Liver (tissue), 9 donors: ENCODE measurements around the gene HAUS5. TPM values are rescaled to one million over a fixed set of nuclear protein-coding genes. Genes with fewer than 3 reads are reported as not detected.

Experiments
- DNase-seq: peaks from one replicate; pipeline ENCODE4 v3.0.0-alpha.2; 2017; ENCODE audit warnings: low spot score
- H3K27ac ChIP-seq, 2 donors: one replicate each; pipeline ENCODE4 v1.7.0; 2013; ENCODE audit warnings: inconsistent platforms in 2 of 2, low read length in 2 of 2, control low read depth in 1 of 2, low read depth in 1 of 2, mild to moderate bottlenecking in 1 of 2
- H3K27me3 ChIP-seq, 4 donors: one replicate each; pipeline versions ENCODE4 v1.6.1 to v1.7.0; 2013; ENCODE audit warnings: low read length in 3 of 4, inconsistent platforms in 1 of 4, mild to moderate bottlenecking in 1 of 4, moderate library complexity in 1 of 4; ENCODE audit not compliant: control insufficient read depth in 4 of 4, insufficient read depth in 4 of 4
- H3K36me3 ChIP-seq, 4 donors: one replicate each; pipeline versions ENCODE4 v1.6.1 to v1.7.0; 2013; ENCODE audit warnings: low read length in 3 of 4, mild to moderate bottlenecking in 3 of 4, low read depth in 1 of 4, moderate library complexity in 1 of 4; ENCODE audit not compliant: control insufficient read depth in 4 of 4, insufficient read depth in 3 of 4
- H3K4me1 ChIP-seq, 4 donors: one replicate each; pipeline versions ENCODE4 v1.6.1 to v1.7.0; 2013; ENCODE audit warnings: low read length in 3 of 4, mild to moderate bottlenecking in 3 of 4, moderate library complexity in 1 of 4; ENCODE audit not compliant: control insufficient read depth in 4 of 4, insufficient read depth in 4 of 4
- H3K4me3 ChIP-seq, 3 donors: one replicate each; pipeline versions ENCODE4 v1.6.1 to v1.7.0; 2013; ENCODE audit warnings: low read length in 3 of 3, control low read depth in 1 of 3, low read depth in 1 of 3, mild to moderate bottlenecking in 1 of 3
- H3K9ac ChIP-seq, 2 donors: one replicate each; pipeline ENCODE4 v1.7.0; 2013; ENCODE audit warnings: low read length in 2 of 2, mild to moderate bottlenecking in 2 of 2, moderate library complexity in 2 of 2, control low read depth in 1 of 2, low read depth in 1 of 2
- H3K9me3 ChIP-seq, 4 donors: one replicate each; pipeline versions ENCODE4 v1.6.1 to v1.7.0; 2013; ENCODE audit warnings: low read length in 3 of 4; ENCODE audit not compliant: control insufficient read depth in 4 of 4
- EGR1 ChIP-seq, 2 donors: IDR thresholded peaks; 2 replicates each; pipeline ENCODE4 v1.6.1; 2016 to 2018; ENCODE audit warnings: antibody characterized with exemption in 2 of 2, low read depth in 2 of 2
- FOXA1 ChIP-seq: IDR thresholded peaks from 2 replicates; pipeline ENCODE4 v1.6.1; 2016; ENCODE audit warnings: antibody characterized with exemption
- FOXA2 ChIP-seq: IDR thresholded peaks from 2 replicates; pipeline ENCODE4 v1.6.1; 2016; ENCODE audit warnings: antibody characterized with exemption
- GABPA ChIP-seq, 2 donors: IDR thresholded peaks in 1 of 2; conservative IDR thresholded peaks in 1 of 2; 2 replicates each; pipeline ENCODE4 v1.6.1; 2016; ENCODE audit warnings: antibody characterized with exemption in 2 of 2, mild to moderate bottlenecking in 1 of 2, moderate library complexity in 1 of 2
- HNF4A ChIP-seq, 2 donors: conservative IDR thresholded peaks; 2 replicates each; pipeline ENCODE4 v1.6.1; 2016; ENCODE audit warnings: antibody characterized with exemption in 2 of 2, mild to moderate bottlenecking in 2 of 2
- HNF4G ChIP-seq: IDR thresholded peaks from 2 replicates; pipeline ENCODE4 v1.6.1; 2016; ENCODE audit warnings: antibody characterized with exemption
- JUND ChIP-seq, 2 donors: IDR thresholded peaks; 2 replicates each; pipeline ENCODE4 v1.6.1; 2016; ENCODE audit warnings: antibody characterized with exemption in 2 of 2
- NR2F2 ChIP-seq: IDR thresholded peaks from 2 replicates; pipeline ENCODE4 v1.6.1; 2016; ENCODE audit warnings: antibody characterized with exemption
- RAD21 ChIP-seq, 2 donors: IDR thresholded peaks; 2 replicates each; pipeline ENCODE4 v1.6.1; 2016; ENCODE audit warnings: antibody characterized with exemption in 2 of 2, mild to moderate bottlenecking in 2 of 2
- RXRA ChIP-seq, 2 donors: IDR thresholded peaks; 2 replicates each; pipeline ENCODE4 v1.6.1; 2017 to 2018; ENCODE audit warnings: antibody characterized with exemption in 2 of 2, mild to moderate bottlenecking in 1 of 2
- SP1 ChIP-seq: IDR thresholded peaks from 2 replicates; pipeline ENCODE4 v1.6.1; 2018; ENCODE audit warnings: antibody characterized with exemption, mild to moderate bottlenecking
- TAF1 ChIP-seq: conservative IDR thresholded peaks from 2 replicates; pipeline ENCODE4 v1.6.1; 2016; ENCODE audit warnings: antibody characterized with exemption, mild to moderate bottlenecking
- YY1 ChIP-seq: IDR thresholded peaks from 2 replicates; pipeline ENCODE4 v1.6.1; 2016; ENCODE audit warnings: antibody characterized with exemption, mild to moderate bottlenecking
- WGBS: extraction: QIAGEN DNeasy Blood & Tissue Kit; methylation state at CpG from one replicate; pipeline ENCODE4 v1.1.7; 2013; 5-methylcytosine and 5-hydroxymethylcytosine counted together
- polyA plus RNA-seq, 2 donors: library from polyadenylated mRNA; stranded (reverse) in 1 of 2; unstranded in 1 of 2; fragments of 200-250 nt in 1 of 2; fragments of >200 nt in 1 of 2; fragmentation: Nextera tagmentation in 1 of 2; extraction: Ambion mirVana in 1 of 2; gene quantifications; one replicate each; pipeline versions ENCODE4 v1.2.1 to v1.2.3, GENCODE V29; 2013 to 2015
- total RNA-seq, 2 donors: library from RNA; depleted of rRNA; stranded (reverse); fragments of >200 nt; gene quantifications; one replicate each; pipeline ENCODE4 v1.2.3, GENCODE V29; 2014
- TF ChIP-seq, protein P1 (sequence below): fragments of 150-350 bp; IDR thresholded peaks from 2 replicates; pipeline ENCODE4 v1.5.1; 2017; ENCODE audit warnings: improper control_type of control experiment, low read depth, low read length; ENCODE audit not compliant: missing input control
- TF ChIP-seq, protein P2 (sequence below): IDR thresholded peaks from 2 replicates; pipeline ENCODE4 v1.6.1; 2016; ENCODE audit warnings: antibody characterized with exemption
- TF ChIP-seq, protein P3 (sequence below): IDR thresholded peaks from 2 replicates; pipeline ENCODE4 v1.6.1; 2016; ENCODE audit warnings: antibody characterized with exemption
- TF ChIP-seq, protein P4 (sequence below): IDR thresholded peaks from 2 replicates; pipeline ENCODE4 v1.6.1; 2016; ENCODE audit warnings: antibody characterized with exemption
- TF ChIP-seq, protein P5 (sequence below): IDR thresholded peaks from 2 replicates; pipeline ENCODE4 v1.6.1; 2016; ENCODE audit warnings: antibody characterized with exemption, mild to moderate bottlenecking
- donor health status: healthy.
- donor health status: healthy.
- donor health status: healthy.
- donor health status: healthy.
- donor health status: healthy.

HAUS5 gene
- total and polyA plus RNA-seq, 4 donors, result 1.9 to 7.3 (median 2.3) TPM

DNA sequence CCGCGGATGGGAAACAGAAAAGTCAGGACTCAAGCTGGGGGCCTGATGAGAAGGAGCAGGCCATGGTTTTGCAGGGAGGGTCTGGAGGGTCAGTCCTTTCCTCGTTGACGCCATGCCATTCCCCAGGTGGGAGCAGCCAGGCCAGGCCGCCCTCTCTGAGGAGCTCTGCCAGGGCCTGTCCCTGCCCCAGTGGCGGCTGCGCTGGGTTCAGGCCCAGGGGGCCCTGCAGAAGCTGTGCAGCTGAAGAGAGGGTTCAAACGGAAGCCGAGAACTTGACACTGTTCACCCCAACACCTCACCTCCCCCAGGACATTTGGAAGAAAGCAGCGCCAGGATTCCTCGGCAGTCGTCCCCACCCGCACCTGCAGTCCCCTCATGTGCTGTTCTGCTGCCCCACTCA, 10.2 kb downstream of the HAUS5 start:
- 95% methylated on average over 13 of the region's 13 CpGs for WGBS

DNA sequence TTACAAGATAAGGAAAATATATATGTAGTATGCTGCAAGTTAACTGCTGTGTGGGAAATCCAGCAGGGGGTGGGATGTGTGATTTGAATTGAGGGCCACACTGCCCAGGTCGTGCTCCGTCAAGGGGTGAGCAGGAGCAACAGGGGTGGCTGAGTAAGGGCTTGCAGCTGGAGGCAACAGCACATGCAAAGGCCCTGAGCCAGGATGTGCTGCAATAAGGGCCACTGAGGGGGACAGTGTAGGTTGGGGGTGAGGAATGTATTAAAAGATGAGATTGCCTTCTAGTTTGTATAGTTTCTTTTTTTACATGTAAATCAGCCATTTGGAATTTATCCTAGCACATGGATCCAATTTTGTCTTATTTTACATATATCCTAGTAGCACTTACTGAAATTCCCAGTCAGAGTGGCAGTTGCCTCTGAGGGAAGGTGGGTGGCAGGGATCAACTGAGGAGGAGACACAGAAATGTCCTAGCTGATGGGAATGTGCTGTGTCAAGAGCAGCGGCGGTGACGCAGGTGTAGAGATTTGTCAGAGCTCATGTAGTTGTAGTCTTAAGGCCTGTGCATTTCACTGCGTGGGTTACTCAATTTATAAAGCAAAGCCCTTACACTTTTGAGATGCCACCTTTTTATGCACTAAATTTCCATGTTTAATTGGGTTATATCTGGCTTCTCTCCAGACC, 10.9 kb downstream of the HAUS5 start:
- WGBS, result 93% methylated on average over 6 of the region's 6 CpGs
- H3K9ac ChIP-seq, result no peak overlapping the region
- H3K36me3 ChIP-seq, result peaks cover 0 to 9% (median 0%) of the 10 kb centered on the region in 4 donors
- no peak overlapping the region for H3K27ac ChIP-seq
- no peaks in the 10 kb centered on the region for H3K27me3 ChIP-seq
- H3K4me1 ChIP-seq, result peaks cover 0 to 5% (median 2%) of the 10 kb centered on the region in 4 donors
- H3K9me3 ChIP-seq, result no peaks in the 10 kb centered on the region
- TF ChIP-seq HNF4G, result no peak
- TF ChIP-seq, protein P1, sequence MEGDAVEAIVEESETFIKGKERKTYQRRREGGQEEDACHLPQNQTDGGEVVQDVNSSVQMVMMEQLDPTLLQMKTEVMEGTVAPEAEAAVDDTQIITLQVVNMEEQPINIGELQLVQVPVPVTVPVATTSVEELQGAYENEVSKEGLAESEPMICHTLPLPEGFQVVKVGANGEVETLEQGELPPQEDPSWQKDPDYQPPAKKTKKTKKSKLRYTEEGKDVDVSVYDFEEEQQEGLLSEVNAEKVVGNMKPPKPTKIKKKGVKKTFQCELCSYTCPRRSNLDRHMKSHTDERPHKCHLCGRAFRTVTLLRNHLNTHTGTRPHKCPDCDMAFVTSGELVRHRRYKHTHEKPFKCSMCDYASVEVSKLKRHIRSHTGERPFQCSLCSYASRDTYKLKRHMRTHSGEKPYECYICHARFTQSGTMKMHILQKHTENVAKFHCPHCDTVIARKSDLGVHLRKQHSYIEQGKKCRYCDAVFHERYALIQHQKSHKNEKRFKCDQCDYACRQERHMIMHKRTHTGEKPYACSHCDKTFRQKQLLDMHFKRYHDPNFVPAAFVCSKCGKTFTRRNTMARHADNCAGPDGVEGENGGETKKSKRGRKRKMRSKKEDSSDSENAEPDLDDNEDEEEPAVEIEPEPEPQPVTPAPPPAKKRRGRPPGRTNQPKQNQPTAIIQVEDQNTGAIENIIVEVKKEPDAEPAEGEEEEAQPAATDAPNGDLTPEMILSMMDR, result no peak
- no peak for TF ChIP-seq GABPA (IDR thresholded peaks at IDR 0.05 in 1 of 2, conservative IDR thresholded peaks at IDR 0.05 in 1 of 2)
- TF ChIP-seq NR2F2, result no peak
- no peak for TF ChIP-seq RAD21 (IDR thresholded peaks at IDR 0.05)
- TF ChIP-seq, protein P2, sequence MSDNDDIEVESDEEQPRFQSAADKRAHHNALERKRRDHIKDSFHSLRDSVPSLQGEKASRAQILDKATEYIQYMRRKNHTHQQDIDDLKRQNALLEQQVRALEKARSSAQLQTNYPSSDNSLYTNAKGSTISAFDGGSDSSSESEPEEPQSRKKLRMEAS, result no peak
- no peak for TF ChIP-seq JUND (IDR thresholded peaks at IDR 0.05)
- no peak for TF ChIP-seq SP1
- TF ChIP-seq FOXA2, result no peak
- no peak for TF ChIP-seq FOXA1
- no peak for TF ChIP-seq YY1
- TF ChIP-seq, protein P3, sequence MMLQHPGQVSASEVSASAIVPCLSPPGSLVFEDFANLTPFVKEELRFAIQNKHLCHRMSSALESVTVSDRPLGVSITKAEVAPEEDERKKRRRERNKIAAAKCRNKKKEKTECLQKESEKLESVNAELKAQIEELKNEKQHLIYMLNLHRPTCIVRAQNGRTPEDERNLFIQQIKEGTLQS, result no peak
- TF ChIP-seq EGR1 (IDR thresholded peaks at IDR 0.05; ENCODE audit: low read depth in 2 of 2), result no peak
- no peak for TF ChIP-seq RXRA (IDR thresholded peaks at IDR 0.05)
- TF ChIP-seq TAF1, result no peak
- TF ChIP-seq, protein P4, sequence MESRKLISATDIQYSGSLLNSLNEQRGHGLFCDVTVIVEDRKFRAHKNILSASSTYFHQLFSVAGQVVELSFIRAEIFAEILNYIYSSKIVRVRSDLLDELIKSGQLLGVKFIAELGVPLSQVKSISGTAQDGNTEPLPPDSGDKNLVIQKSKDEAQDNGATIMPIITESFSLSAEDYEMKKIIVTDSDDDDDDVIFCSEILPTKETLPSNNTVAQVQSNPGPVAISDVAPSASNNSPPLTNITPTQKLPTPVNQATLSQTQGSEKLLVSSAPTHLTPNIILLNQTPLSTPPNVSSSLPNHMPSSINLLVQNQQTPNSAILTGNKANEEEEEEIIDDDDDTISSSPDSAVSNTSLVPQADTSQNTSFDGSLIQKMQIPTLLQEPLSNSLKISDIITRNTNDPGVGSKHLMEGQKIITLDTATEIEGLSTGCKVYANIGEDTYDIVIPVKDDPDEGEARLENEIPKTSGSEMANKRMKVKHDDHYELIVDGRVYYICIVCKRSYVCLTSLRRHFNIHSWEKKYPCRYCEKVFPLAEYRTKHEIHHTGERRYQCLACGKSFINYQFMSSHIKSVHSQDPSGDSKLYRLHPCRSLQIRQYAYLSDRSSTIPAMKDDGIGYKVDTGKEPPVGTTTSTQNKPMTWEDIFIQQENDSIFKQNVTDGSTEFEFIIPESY, result no peak
- TF ChIP-seq, protein P5, sequence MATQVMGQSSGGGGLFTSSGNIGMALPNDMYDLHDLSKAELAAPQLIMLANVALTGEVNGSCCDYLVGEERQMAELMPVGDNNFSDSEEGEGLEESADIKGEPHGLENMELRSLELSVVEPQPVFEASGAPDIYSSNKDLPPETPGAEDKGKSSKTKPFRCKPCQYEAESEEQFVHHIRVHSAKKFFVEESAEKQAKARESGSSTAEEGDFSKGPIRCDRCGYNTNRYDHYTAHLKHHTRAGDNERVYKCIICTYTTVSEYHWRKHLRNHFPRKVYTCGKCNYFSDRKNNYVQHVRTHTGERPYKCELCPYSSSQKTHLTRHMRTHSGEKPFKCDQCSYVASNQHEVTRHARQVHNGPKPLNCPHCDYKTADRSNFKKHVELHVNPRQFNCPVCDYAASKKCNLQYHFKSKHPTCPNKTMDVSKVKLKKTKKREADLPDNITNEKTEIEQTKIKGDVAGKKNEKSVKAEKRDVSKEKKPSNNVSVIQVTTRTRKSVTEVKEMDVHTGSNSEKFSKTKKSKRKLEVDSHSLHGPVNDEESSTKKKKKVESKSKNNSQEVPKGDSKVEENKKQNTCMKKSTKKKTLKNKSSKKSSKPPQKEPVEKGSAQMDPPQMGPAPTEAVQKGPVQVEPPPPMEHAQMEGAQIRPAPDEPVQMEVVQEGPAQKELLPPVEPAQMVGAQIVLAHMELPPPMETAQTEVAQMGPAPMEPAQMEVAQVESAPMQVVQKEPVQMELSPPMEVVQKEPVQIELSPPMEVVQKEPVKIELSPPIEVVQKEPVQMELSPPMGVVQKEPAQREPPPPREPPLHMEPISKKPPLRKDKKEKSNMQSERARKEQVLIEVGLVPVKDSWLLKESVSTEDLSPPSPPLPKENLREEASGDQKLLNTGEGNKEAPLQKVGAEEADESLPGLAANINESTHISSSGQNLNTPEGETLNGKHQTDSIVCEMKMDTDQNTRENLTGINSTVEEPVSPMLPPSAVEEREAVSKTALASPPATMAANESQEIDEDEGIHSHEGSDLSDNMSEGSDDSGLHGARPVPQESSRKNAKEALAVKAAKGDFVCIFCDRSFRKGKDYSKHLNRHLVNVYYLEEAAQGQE, result no peak
- no peak for TF ChIP-seq HNF4A (conservative IDR thresholded peaks at IDR 0.05)
- DNase-seq, result no peak
- H3K4me3 ChIP-seq, result no peak overlapping the region

More for the DNA sequence above, 10.2 kb downstream of the HAUS5 start:
- Histone ChIP-seq H3K4me3 (no peak overlapping the region), H3K36me3 (peaks cover 0 to 9% (median 0%) of the 10 kb centered on the region in 4 donors), H3K9me3 (no peaks in the 10 kb centered on the region), H3K4me1 (no peaks in the 10 kb centered on the region), H3K9ac (no peak overlapping the region), H3K27ac (no peak overlapping the region), H3K27me3 (no peaks in the 10 kb centered on the region)
- TF ChIP-seq, protein P1, result no peak
- no peak for TF ChIP-seq JUND (IDR thresholded peaks at IDR 0.05)
- TF ChIP-seq, protein P2, result no peak
- no peak for DNase-seq
